ENCODE measurements around the gene DAPK2. TPM values are rescaled to one million over a fixed set of nuclear protein-coding genes. Genes with fewer than 3 reads are reported as not detected.

The DAPK2 gene
- total RNA-seq, 1 donor from 2014 or later: 2.0 TPM

DNA sequence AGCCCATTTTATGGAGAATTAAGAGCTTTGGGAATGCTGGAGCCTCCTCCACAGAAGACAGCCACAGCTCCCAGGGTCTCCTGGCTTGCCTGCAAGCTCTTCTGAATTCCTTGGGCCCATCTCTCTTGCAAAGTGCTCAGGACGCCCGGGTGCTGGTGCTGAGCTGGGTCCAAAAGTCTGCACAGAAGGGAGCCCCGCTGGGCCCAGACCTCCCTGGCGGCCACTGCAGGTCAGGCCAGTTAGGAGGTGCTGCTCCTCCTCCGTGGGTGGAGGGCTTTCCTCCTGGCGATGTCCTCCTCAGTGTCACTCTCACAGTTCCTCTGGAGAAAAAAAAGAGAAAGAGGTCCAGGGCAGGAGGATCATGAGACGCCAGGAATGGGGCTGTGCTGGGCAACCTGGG lies 138.0 kb downstream of the DAPK2 start:
- H3K27me3 Mint-ChIP-seq: peaks cover 6% of the 10 kb centered on the region
- DNase-seq (ENCODE audit: low spot score, unreplicated experiment): no peak
- H3K27ac Mint-ChIP-seq: no peak overlapping the region
- no peaks in the 10 kb centered on the region for H3K36me3 Mint-ChIP-seq (ENCODE audit: insufficient read depth)
- TF ChIP-seq, protein P1, sequence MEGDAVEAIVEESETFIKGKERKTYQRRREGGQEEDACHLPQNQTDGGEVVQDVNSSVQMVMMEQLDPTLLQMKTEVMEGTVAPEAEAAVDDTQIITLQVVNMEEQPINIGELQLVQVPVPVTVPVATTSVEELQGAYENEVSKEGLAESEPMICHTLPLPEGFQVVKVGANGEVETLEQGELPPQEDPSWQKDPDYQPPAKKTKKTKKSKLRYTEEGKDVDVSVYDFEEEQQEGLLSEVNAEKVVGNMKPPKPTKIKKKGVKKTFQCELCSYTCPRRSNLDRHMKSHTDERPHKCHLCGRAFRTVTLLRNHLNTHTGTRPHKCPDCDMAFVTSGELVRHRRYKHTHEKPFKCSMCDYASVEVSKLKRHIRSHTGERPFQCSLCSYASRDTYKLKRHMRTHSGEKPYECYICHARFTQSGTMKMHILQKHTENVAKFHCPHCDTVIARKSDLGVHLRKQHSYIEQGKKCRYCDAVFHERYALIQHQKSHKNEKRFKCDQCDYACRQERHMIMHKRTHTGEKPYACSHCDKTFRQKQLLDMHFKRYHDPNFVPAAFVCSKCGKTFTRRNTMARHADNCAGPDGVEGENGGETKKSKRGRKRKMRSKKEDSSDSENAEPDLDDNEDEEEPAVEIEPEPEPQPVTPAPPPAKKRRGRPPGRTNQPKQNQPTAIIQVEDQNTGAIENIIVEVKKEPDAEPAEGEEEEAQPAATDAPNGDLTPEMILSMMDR (IDR thresholded peaks at IDR 0.05; ENCODE audit: unreplicated experiment): no peak
- no peaks in the 10 kb centered on the region for H3K4me1 Mint-ChIP-seq (ENCODE audit: low read depth)
- no peaks in the 10 kb centered on the region for H3K9me3 Mint-ChIP-seq (ENCODE audit: low read depth)
- H3K4me3 Mint-ChIP-seq (ENCODE audit: low read depth): no peak overlapping the region

- TF ChIP-seq, protein P1 (IDR thresholded peaks at IDR 0.05; ENCODE audit: unreplicated experiment): no peak
- DNase-seq (ENCODE audit: low spot score, unreplicated experiment): no peak
- H3K36me3 Mint-ChIP-seq (ENCODE audit: insufficient read depth): no peaks in the 10 kb centered on the region
- H3K4me3 Mint-ChIP-seq (ENCODE audit: low read depth): no peak overlapping the region
- H3K27ac Mint-ChIP-seq: no peak overlapping the region
- H3K9me3 Mint-ChIP-seq (ENCODE audit: low read depth): no peaks in the 10 kb centered on the region
- H3K4me1 Mint-ChIP-seq (ENCODE audit: low read depth): no peaks in the 10 kb centered on the region
- peaks cover 6% of the 10 kb centered on the region for H3K27me3 Mint-ChIP-seq
These were observed 138.8 kb downstream of the DAPK2 start for GRCh38 chr15:63907521-63907920.

DNA sequence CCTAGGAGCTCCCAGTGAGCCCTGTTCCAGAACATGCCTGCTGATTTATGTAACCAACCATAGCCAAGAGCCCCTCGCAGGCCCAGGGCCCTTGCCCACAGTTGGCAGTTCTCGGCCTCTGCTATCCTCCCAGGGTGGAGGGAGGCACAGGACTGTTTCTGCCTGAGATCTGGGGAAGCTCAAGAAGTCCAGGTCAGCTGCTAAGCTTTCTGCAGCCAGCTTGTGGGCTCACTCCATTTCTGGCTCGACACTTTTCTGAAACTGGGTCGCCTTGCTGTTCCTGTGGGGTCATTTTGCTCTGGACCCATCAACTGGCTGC lies 140.1 kb downstream of the DAPK2 start:
- Mint-ChIP-seq H3K27me3 (peaks cover 6% of the 10 kb centered on the region), H3K9me3 (ENCODE audit: low read depth) (no peaks in the 10 kb centered on the region), H3K4me1 (ENCODE audit: low read depth) (no peaks in the 10 kb centered on the region), H3K36me3 (ENCODE audit: insufficient read depth) (no peaks in the 10 kb centered on the region), H3K27ac (no peak overlapping the region), H3K4me3 (ENCODE audit: low read depth) (no peak overlapping the region)
- TF ChIP-seq, protein P1 (IDR thresholded peaks at IDR 0.05; ENCODE audit: unreplicated experiment): no peak
- DNase-seq (ENCODE audit: low spot score, unreplicated experiment): no peak

DNA sequence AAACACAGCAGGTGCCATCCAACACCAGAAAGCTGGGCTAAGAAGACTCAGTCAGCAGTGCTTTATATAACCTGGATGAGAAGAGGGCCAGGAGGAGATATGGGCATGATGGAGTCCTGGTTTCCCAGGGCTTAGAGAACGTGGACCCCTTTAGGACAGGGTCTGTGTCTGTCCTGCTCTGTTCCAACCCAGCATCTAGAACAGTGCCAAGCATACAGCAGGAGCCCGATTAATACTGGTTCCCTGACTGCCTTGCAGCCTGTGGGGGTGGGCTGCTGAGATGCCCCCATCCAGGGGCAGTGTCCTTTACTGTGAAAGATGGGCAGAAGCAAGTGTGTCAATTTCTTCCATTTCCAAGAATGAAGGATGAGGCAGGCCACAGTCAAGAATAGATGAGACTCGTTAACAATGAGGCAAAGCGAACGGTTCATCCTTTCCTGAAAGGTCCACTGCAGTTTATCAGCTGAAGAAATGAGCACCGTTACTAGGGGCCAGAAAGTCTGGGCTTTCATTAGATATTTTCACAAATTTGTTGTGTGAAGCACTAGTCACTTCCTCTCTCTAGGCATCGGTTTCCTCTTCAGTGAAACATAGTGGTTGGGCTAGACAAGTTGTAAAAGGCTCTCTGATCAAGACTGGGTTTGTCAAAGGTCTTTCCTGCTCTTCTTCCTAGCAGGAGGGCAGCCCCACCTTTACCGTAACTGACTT lies 140.6 kb downstream of the DAPK2 start:
- no peak for DNase-seq (ENCODE audit: low spot score, unreplicated experiment)

GRCh38 chr15:63905131-63905530 lies 141.2 kb downstream of the DAPK2 start:
- H3K4me3 Mint-ChIP-seq (ENCODE audit: low read depth): no peak overlapping the region
- H3K4me1 Mint-ChIP-seq (ENCODE audit: low read depth): no peaks in the 10 kb centered on the region
- H3K27me3 Mint-ChIP-seq: peaks cover 6% of the 10 kb centered on the region
- no peak for DNase-seq (ENCODE audit: low spot score, unreplicated experiment)
- TF ChIP-seq, protein P1 (IDR thresholded peaks at IDR 0.05; ENCODE audit: unreplicated experiment): no peak
- H3K27ac Mint-ChIP-seq: no peak overlapping the region
- no peaks in the 10 kb centered on the region for H3K36me3 Mint-ChIP-seq (ENCODE audit: insufficient read depth)
- H3K9me3 Mint-ChIP-seq (ENCODE audit: low read depth): no peaks in the 10 kb centered on the region

More for the DNA sequence above, 140.6 kb downstream of the DAPK2 start:
- no peaks in the 10 kb centered on the region for H3K9me3 Mint-ChIP-seq (ENCODE audit: low read depth)
- no peaks in the 10 kb centered on the region for H3K36me3 Mint-ChIP-seq (ENCODE audit: insufficient read depth)
- peaks cover 6% of the 10 kb centered on the region for H3K27me3 Mint-ChIP-seq
- TF ChIP-seq, protein P1 (IDR thresholded peaks at IDR 0.05; ENCODE audit: unreplicated experiment): no peak
- no peaks in the 10 kb centered on the region for H3K4me1 Mint-ChIP-seq (ENCODE audit: low read depth)
- H3K27ac Mint-ChIP-seq: no peak overlapping the region
- H3K4me3 Mint-ChIP-seq (ENCODE audit: low read depth): no peak overlapping the region

Measured in progenitor cell of endocrine pancreas (in vitro differentiated cells).